ENCODE measurements around the gene CFAP299. TPM values are rescaled to one million over a fixed set of nuclear protein-coding genes. Genes with fewer than 3 reads are reported as not detected.
"Not testable (repeated sequence)": the region's sequence is repeated elsewhere in the genome, so short reads cannot be mapped to it uniquely, and the experiment has no call there.

The CFAP299 gene
- 5.1 TPM for total RNA-seq
- long read RNA-seq, partial matches to known transcripts, result 0 of 8 reads
- long read RNA-seq, other reads (novel, unspliced or antisense), result 8 of 8 reads

GRCh38 chr4:80335554-80336358 is at the start of gene CFAP299:
Gene CFAP299, plus strand, starts transcription at chr4:80335730.
- ATAC-seq (peak; percentile 96 to 99), DNase-seq (peak; percentile 92)
- Histone ChIP-seq H3K9me3 (no peaks in the 10 kb centered on the region), H3K4me1 (no peaks in the 10 kb centered on the region), H3K4me3 (peak within 1 kb of the TSS; percentile 64), H3K36me3 (no peaks in the 10 kb centered on the region), H3K27ac (no peak within 1 kb of the TSS), H3K27me3 (ENCODE audit: low read depth) (peaks cover 20% of the 10 kb centered on the region)
- intact Hi-C loops (cut with DNase I), result no loop called here
- TF ChIP-seq CTCF (IDR thresholded peaks at IDR 0.05), result peak; percentile 50

- TF ChIP-seq CTCF (IDR thresholded peaks at IDR 0.05), result no peak
- intact Hi-C loops (cut with DNase I), result no loop called here
- no peak for ATAC-seq
Observed at GRCh38 chr4:80286451-80286850, 49.1 kb upstream of the CFAP299 start.

GRCh38 chr4:80290665-80291064 is 44.9 kb upstream of the CFAP299 start:
- ATAC-seq; H3K27me3 ChIP-seq (ENCODE audit: low read depth); intact Hi-C loops (cut with DNase I): not testable (repeated sequence)

More at GRCh38 chr4:80286451-80286850, 49.1 kb upstream of the CFAP299 start:
- no peak for DNase-seq
- Histone ChIP-seq H3K27ac (no peak overlapping the region), H3K4me1 (no peaks in the 10 kb centered on the region), H3K9me3 (no peaks in the 10 kb centered on the region), H3K27me3 (ENCODE audit: low read depth) (no peaks in the 10 kb centered on the region), H3K36me3 (no peaks in the 10 kb centered on the region), H3K4me3 (no peak overlapping the region)

GRCh38 chr4:80294206-80294605 is 41.3 kb upstream of the CFAP299 start:
- no peak overlapping the region for H3K4me3 ChIP-seq
- H3K9me3 ChIP-seq, result no peaks in the 10 kb centered on the region
- H3K27ac ChIP-seq, result no peak overlapping the region
- no peak for TF ChIP-seq CTCF (IDR thresholded peaks at IDR 0.05)
- H3K27me3 ChIP-seq (ENCODE audit: low read depth), result no peaks in the 10 kb centered on the region
- DNase-seq, result no peak
- no peaks in the 10 kb centered on the region for H3K4me1 ChIP-seq
- ATAC-seq, result no peak
- H3K36me3 ChIP-seq, result no peaks in the 10 kb centered on the region
- intact Hi-C loops (cut with DNase I), result no loop called here

More at GRCh38 chr4:80290665-80291064, 44.9 kb upstream of the CFAP299 start:
- not testable (repeated sequence) for DNase-seq, H3K36me3 ChIP-seq, H3K9me3 ChIP-seq, H3K27ac ChIP-seq, H3K4me1 ChIP-seq, H3K4me3 ChIP-seq

- DNase-seq, result no peak
- no peaks in the 10 kb centered on the region for H3K4me1 ChIP-seq
- H3K36me3 ChIP-seq, result no peaks in the 10 kb centered on the region
- intact Hi-C loops (cut with DNase I), result no loop called here
- no peak overlapping the region for H3K27ac ChIP-seq
- no peak overlapping the region for H3K4me3 ChIP-seq
- H3K27me3 ChIP-seq (ENCODE audit: low read depth), result no peaks in the 10 kb centered on the region
- ATAC-seq, result no peak
- TF ChIP-seq CTCF (IDR thresholded peaks at IDR 0.05), result no peak
- no peaks in the 10 kb centered on the region for H3K9me3 ChIP-seq
Observed at GRCh38 chr4:80295336-80295735, 40.2 kb upstream of the CFAP299 start.

GRCh38 chr4:80295826-80296225 is 39.7 kb upstream of the CFAP299 start:
- Histone ChIP-seq H3K4me3 (no peak overlapping the region), H3K4me1 (no peaks in the 10 kb centered on the region), H3K27me3 (ENCODE audit: low read depth) (no peaks in the 10 kb centered on the region), H3K9me3 (no peaks in the 10 kb centered on the region), H3K36me3 (no peaks in the 10 kb centered on the region), H3K27ac (no peak overlapping the region)
- no peak for DNase-seq
- TF ChIP-seq CTCF (IDR thresholded peaks at IDR 0.05), result no peak
- intact Hi-C loops (cut with DNase I), result no loop called here
- ATAC-seq, result no peak
